ENCODE results near the gene DNAH11.
A peak's percentile ranks its signal among the peaks of the same experiment; 100 is the strongest.
"Not testable (repeated sequence)": the region's sequence is repeated elsewhere in the genome, so short reads cannot be mapped to it uniquely, and the experiment has no call there.

DNAH11 gene

DNA sequence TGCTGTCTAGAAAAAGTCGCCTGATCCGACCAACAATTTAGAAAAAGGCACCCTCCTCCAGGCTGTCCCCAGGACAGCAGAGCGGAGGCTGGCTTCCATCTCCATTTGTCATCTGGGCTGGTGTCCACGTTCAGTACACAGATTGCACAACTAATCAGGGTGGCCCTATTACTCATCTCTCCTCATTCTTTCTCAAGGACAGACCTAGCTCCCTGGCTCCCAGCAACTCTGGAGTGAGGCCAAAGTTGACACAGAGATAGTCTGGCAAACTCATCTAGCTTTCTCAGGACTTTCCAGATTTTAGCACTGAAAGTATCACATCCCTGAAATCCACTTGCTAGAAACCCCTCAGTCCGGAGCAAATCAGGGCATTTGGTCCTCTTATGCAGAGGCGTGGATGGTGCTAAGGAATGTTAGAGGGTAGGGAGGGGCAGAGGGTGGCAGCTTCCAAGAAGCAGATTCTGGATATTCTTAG is 75.1 kb downstream of the DNAH11 start:
- DNase-seq = no peak

GRCh38 chr7:21618706-21619105 is 75.9 kb downstream of the DNAH11 start:
- no peak for DNase-seq

DNA sequence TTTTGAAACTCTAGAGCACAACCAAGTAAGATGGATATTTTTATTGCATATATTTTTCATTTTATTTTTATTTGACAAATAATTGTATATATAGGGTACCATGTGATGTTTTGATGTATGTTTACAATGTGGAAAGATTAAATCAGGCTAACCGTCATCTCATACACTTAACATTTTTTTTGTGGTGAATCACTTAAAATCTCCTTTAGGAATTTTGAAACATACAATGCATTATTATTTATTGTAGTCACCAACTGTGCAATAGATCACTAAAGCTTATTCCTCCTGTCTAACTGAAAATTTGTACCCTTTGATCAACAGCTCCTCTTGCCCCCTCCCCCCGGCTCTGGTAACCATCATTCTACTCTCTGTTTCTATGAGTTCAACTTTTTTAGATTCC is 77.2 kb downstream of the DNAH11 start:
- no peak for DNase-seq

DNA sequence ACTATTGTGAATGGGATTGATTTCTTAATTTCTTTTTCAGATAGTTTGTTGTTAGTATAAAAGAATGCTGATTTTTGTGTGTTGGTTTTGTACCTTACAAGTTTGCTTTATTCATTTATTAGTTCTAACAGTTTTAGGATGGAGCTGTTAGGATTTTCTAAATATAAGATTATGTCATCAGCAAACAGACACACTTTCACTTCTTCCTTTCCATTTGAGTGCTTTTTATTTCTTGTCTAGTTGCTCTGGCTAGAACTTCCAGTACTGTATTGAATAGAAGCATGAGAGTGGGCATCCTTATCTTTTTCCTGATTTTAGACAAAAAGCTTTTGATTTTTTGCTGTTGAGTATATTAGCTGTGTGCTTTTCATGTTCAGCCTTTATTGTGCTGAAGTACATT is 81.5 kb downstream of the DNAH11 start:
- no peak for DNase-seq

DNA sequence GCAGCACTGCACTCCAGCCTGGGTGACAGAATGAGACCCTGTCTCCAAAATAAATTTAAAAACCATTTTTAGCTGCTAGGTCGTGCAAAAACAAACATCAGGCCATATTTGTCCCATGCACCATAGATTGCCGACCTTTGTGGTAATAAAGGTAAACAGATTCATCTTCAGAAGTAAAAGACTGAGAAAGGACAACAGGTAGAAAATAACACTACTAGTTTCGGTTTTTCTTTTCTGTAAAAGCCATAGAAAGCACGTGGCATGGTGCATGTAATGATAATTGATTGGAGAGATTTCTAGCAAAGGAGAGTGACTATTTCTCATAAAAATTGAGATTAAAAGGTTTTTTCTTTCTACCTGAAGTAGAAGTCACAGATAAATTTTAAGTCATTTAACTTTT is 93.9 kb downstream of the DNAH11 start:
- DNase-seq = no peak

DNA sequence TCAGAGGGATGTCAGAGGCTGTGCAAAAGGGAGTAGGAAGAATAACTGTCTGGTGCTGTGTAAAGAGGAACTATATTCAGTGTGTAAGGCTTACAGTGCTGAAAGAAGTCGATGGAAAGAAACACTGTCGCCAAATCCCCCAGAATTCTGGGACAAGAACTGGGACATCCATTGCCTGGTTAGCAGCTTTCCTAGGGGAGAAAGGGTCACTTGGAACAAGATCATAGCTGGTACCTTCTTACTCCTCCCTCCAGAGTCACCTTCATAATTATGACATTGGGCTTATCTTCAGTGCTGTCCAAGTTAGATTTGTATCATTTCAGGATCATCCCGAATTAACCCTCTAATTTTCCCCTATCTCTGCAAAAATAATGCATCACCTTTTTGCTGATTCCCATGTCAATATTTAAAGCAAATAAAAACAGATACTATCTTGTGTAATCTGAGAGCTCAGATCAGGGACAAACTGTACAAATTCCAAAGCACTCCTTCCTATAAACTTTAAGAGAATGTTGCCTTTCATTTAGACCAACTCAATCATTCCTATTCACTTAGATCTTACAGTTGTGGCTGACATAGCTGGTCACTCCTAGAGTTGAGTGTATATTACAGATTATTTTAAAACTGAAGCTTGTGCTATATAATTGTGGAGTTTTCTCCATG is 96.5 kb downstream of the DNAH11 start:
- DNase-seq = no peak

DNA sequence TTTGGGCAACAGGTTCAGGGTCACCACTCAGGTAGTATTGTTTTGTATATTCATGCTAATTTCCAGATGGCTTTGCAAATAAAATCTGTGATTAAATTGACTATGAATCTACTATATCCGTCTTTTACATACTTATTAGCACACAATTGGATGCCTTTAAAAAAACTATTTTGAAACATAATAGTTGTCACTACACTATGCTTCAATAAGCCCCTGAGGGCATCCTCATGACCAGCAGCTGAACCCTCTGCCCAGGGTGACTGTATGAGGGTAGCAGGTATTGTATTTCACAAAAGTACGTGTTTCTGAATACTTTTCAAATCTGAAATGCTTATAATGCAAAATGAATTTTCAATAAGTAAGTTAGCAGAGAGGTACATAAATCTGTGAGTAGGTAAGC is 97.3 kb downstream of the DNAH11 start:
- no peak for DNase-seq

DNA sequence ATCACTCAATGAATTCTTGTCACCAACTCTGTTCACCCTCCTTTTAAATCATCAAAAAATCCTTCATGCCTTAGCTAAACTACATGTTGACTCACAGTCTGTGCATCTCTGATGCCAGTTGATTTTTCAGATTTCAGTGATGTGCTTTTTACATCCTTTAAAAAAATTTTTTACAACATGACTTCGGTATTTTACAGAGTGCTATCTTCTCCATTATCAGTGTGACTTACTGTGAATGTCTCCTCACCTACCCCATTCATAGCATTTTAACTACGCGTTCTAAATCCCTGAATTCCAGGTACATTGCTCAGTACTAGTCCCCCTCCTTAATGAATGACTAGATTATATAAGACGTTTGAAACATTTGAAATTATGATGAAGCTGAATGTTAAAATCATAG is 98.7 kb downstream of the DNAH11 start:
- no peak for DNase-seq

GRCh38 chr7:21642422-21642821 is 99.6 kb downstream of the DNAH11 start:
- no peak for DNase-seq

GRCh38 chr7:21651697-21652096 is 108.9 kb downstream of the DNAH11 start:
- no peak for DNase-seq

DNA sequence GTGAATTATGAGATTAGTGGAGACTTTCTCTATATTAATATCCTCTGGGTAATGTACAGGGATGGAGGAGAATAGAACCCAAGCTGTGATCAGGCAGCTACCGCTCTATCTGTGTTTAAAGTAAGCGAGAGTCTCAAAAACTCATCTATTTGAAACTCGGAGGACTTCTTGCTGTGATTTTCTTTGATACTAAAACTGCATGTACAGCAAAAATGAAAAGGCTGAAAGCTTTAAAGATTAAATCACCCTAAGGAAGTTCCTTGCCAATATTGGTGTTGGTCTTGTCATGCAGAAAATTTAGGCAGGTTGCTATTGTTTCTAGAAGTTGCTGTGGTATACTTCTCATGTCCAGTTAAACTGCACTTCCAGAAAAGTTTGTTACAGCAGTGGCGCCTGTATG is 110.8 kb downstream of the DNAH11 start:
- no peak for DNase-seq

GRCh38 chr7:21656081-21656480 is 113.2 kb downstream of the DNAH11 start:
- no peak for DNase-seq

DNA sequence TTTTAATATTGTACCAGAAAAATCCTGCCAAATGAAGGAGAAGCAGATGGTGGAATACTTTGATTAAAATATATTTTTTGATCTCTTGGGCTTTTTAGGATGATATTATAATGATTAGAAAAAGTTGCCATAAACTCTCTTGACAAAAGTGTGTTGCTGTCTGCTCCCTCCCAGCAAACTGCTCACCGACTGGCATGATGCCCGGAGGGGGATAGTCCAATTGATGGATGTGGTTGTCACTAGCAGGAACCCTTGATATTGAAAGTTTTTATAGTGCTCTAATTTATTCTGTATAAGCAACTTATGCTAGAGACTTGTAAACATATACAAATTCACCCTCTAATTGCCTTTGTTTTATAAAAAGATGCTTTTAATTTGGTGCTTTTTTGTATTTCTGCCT is 114.0 kb downstream of the DNAH11 start:
- DNase-seq = no peak

- no peak for DNase-seq
Observed at GRCh38 chr7:21670496-21670895, 127.7 kb downstream of the DNAH11 start.

DNA sequence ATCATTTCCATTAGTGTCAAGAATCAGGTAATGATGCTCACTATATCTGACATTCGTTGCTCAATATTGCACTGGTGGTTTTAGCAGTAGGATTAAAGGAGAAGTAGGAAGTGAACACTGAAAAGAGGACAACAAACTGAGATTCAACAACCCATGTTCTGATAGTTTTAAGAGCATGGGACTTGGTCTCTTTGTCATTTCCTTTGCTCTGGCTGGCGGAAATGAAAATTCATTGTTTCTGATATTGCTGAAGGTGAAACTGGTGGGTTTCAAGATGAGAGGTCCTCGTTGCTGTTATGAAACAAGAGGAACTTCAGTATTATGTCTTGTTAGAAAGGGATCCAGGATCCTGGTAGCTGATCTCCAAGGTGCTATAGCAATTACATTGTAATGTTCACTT is 129.0 kb downstream of the DNAH11 start:
- peak in 1 of 2 experiments; percentile 2 for DNase-seq

- DNase-seq = no peak
Observed at GRCh38 chr7:21675255-21675654, 132.4 kb downstream of the DNAH11 start.

- no peak for DNase-seq
Observed at GRCh38 chr7:21690705-21691104, 147.9 kb downstream of the DNAH11 start.

DNA sequence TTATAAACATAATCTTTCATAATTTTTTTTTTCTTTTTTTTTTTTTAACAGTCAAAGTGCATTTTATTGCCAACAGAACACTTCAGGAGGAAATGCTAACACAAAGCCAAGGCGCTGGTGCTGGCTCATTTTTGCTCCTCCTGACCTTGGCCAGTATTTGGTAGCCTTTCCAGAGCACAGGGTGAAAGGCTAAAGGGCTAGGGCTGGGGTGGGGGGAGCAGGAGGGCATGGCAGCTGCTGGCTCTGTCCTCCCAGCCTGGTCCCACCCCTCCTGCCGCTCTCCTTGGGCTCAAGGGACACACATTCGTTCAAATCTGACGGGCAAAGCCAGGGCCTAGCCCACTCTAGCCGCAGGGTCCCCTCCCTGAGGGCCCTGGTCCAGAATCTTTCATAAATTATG is 148.3 kb downstream of the DNAH11 start:
- not testable (repeated sequence) for DNase-seq

GRCh38 chr7:21700587-21700986 is 157.7 kb downstream of the DNAH11 start:
- not testable (repeated sequence) for DNase-seq

- no peak for DNase-seq
Observed at GRCh38 chr7:21702303-21702702, 159.5 kb downstream of the DNAH11 start.

DNA sequence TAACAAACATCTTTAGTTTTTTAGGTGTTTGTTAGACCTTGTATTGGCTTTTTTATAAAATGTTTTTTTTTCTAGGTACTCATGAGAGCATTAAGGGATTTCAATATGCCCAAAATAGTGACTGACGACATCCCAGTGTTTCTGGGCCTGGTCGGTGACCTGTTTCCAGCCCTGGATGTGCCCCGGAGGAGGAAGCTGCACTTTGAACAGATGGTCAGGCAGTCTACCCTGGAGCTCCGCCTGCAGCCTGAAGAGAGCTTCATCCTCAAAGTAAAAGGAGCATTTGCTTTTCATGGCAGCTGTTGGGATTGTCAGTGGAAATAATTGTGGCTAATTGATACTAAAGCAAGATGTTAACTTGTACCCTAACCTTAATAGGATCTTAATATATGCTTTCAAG is 161.5 kb downstream of the DNAH11 start:
- DNase-seq = no peak

DNA sequence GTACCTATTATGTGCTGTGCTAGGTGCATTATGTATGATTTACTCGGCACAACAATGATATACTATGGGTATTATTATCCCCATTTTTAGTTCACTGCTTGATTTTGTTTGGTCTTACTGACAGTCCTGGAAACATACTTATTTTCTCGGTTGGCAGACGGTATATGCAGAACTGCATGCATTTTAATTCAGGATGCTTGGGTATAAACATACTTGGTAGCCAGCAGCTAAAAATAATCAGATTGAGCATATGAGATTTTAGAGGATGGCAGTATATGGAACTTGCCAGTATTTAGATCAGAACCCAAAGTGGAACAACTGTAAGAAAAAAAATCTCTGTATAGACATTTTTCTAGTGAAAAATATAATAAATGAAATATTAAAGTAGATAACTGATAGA is 163.3 kb downstream of the DNAH11 start:
- DNase-seq = no peak

- no peak for DNase-seq
Observed at GRCh38 chr7:21707566-21707965, 164.7 kb downstream of the DNAH11 start.

- DNase-seq = no peak
Observed at GRCh38 chr7:21708096-21708495, 165.3 kb downstream of the DNAH11 start.

DNA sequence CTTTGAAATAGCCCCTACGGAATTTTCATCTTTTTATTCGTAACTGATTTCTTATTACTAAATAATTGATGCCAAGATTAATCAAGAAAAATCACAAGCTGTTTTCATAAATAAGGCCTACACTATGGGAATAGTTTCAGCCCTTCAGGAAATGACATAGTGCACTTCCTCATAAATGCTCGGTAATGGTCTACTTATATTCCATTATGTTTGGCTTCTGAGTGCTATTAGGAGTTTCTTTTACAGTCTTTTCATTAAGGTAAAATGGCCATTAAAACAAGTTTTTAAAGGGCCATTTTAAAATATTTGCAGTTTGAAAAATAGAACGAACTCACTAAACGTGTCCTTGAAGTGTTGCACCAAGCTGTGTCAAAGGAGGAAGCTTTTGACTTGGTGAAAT is 174.5 kb downstream of the DNAH11 start:
- no peak for DNase-seq

Measured in Kasumi-1 (cell line).